Activated effector memory CD4-positive, alpha-beta T cell treated with anti-CD3 and anti-CD28 coated beads, Interleukin-2, amount 50 U/mL, for 16 hours (primary cell): ENCODE measurements around the gene RGS9.

Source experiments
- DNase-seq: peaks from one replicate; pipeline ENCODE4 v3.0.0-alpha.2; 2020

The RGS9 gene

GRCh38 chr17:65222214-65222738 lies 85.1 kb downstream of the RGS9 start:
- DNase-seq, result no peak

DNA sequence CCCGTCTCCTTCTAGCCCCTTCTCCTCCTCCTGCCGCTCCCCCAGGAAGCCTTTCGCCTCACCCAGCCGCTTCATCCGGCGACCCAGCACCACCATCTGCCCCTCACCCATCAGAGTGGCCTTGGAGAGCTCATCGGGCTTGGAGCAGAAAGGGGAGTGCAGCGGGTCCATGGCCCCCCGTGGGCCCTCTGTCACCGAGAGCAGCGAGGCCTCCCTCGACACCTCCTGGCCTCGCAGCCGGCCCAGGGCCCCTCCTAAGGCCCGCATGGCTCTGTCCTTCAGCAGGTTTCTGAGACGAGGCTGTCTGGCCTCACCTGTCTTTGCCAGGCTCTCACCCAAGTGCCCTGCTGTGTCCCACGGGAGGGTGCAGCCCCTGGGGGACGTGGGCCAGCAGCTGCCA lies 87.9 kb downstream of the RGS9 start:
- no peak for DNase-seq

DNA sequence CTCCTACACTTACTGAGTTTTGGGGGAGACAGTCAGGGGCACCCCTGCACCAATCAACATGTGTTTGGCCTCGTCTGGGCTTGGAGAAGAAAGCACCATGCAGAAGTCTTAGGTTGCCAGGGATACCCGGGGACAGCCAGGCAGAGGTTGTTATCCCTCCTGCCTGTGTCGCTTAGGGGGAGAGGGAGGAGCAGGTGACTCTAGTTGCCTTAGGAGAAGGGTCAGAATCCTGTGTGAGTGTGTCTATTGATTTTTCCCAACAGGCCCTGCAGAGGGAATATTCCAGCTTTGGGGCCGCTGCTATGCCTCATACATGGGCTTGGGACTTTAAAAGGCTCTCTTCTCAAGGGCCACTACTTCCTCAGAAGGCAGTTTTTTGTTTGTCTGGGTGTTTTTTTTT lies 89.1 kb downstream of the RGS9 start:
- no peak for DNase-seq

GRCh38 chr17:65227637-65228036 lies 90.5 kb downstream of the RGS9 start:
- no peak for DNase-seq

GRCh38 chr17:65228287-65228686 lies 91.1 kb downstream of the RGS9 start:
- no peak for DNase-seq

- DNase-seq, result peak; percentile 76
Observed at GRCh38 chr17:65228734-65229620, 91.8 kb downstream of the RGS9 start.

DNA sequence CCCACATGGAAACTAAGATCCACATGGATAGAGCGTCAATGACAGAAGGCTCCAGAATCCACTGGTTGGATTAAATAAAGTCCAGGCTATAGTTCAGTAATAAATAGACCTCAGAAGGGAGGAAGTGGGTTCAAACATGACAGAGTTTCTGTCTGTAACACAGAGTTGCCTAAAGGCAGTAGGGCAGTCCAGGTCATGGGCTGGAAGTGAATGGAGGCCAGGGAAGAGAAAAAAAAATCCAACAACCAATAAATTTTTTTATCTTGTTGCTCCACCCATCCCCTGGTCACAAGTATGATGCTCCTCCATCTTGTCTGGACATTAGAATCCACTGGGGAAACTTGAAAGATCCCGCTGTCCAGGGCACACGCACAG lies 92.4 kb downstream of the RGS9 start:
- no peak for DNase-seq

- DNase-seq, result no peak
Observed at GRCh38 chr17:65230040-65230439, 92.9 kb downstream of the RGS9 start.

GRCh38 chr17:65231086-65231485 lies 93.9 kb downstream of the RGS9 start:
- DNase-seq, result no peak

GRCh38 chr17:65231662-65232335 lies 94.6 kb downstream of the RGS9 start:
- peak; percentile 74 for DNase-seq

DNA sequence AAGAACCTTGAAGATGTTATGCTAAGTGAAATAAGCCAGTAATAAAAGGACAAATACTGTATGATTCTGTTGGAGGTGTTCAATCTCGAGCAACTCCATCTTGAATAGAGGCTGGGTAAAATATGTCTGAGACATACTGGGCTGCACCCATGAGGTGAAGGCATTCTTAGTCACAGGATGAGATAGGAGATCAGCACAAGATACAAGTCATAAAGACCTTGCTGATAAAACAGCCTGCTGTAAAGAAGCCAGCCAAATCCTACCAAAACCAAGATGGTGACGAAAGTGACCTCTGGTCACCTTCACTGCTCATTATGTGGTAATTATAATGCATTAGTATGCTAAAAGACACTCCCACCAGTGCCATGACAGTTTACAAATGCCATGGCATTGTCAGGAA lies 98.1 kb downstream of the RGS9 start:
- DNase-seq, result no peak

GRCh38 chr17:65236321-65236720 lies 99.2 kb downstream of the RGS9 start:
- no peak for DNase-seq

DNA sequence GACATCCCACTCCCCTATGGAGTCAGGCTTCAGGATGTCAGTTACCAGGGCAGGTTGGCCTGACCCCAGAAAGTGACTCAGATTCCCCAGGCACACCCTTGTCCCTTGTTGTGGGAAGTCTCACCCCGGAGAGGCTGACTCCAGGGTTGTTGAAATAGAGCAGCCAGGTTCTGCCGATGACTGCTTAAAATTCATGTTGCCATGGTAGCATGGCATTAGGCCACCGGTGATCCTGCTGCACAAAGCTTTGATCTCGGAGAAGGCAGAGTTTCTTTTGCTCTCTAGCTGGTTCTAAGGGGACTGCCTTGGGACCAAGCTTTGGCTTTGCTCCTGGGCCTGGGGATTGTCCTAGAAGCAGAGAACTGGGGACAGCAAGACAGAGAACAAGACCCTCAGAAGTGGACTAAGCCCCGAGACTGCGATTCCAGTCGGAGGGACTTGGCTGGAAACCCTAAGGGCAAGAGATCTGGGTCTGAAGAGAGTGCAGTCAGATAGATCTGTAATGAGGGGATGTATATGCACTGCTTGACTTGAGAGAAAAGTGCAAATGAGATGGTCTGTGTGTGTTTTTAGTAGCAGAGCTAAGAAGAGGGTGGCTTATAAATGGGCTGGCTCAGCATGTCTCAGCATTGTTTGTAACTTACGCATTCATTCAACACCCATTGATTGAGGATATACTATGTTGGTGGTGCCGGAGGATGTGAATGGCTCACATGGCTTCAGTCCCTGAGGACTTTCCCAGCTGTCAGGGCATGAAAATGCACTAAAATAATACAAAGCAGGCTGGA lies 106.9 kb downstream of the RGS9 start:
- DNase-seq, result no peak

- no peak for DNase-seq
Observed at GRCh38 chr17:65246252-65246651, 109.1 kb downstream of the RGS9 start.

DNA sequence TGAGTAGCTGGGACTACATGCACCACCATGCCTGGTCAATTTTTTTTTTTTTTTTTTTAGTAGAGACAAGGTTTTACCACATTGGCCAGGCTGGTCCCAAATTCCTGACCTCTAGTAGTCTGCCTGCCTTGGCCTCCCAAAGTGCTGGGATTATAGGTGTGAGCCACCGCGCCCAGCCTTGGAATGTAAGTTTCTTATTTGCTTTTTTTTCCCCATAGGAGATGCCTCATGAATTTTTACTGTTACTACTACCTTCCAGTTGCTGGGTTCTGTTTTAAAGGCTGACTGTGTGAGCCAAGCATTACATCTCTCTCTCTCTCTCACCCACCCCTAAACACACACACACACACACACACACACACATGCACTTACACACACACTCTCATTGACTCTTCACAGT lies 112.6 kb downstream of the RGS9 start:
- no peak for DNase-seq

DNA sequence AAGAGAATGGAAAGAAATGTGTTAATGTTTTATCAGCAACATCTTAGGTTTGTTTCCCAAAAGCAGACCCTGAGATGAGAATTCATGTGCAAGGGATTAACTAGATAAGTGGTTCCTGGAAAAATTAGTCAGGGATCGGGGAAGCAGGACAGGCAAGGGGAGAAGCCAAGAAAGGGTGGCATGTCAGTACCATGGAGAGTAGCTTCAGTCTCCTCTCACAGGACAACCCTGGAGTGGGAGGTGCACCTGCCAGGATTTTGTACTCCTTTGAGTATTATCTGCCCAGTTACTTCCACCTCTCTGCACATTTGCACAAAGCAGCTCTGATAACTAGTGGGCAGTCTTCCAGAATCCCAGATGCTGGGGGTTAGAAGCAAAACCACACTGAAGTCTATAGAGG lies 117.0 kb downstream of the RGS9 start:
- DNase-seq, result no peak

DNA sequence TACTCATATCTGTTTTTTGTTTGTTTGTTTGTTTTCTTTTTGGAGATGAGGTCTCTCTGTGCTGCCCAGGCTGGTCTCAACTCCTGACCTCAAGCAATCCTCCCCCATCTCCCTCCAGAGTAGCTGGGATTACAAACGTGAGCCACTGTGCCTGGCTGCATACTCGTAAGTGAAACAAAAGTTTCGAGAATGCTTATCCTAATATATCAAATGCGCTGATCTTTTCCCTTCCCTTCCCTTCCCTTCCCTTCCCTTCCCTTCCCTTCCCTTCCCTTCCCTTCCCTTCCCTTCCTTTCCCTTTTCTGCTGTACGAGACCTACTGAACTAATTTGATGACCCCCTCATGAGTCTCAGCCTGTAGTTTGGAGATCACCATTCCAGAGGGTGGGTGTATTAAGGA lies 122.1 kb downstream of the RGS9 start:
- no peak for DNase-seq

DNA sequence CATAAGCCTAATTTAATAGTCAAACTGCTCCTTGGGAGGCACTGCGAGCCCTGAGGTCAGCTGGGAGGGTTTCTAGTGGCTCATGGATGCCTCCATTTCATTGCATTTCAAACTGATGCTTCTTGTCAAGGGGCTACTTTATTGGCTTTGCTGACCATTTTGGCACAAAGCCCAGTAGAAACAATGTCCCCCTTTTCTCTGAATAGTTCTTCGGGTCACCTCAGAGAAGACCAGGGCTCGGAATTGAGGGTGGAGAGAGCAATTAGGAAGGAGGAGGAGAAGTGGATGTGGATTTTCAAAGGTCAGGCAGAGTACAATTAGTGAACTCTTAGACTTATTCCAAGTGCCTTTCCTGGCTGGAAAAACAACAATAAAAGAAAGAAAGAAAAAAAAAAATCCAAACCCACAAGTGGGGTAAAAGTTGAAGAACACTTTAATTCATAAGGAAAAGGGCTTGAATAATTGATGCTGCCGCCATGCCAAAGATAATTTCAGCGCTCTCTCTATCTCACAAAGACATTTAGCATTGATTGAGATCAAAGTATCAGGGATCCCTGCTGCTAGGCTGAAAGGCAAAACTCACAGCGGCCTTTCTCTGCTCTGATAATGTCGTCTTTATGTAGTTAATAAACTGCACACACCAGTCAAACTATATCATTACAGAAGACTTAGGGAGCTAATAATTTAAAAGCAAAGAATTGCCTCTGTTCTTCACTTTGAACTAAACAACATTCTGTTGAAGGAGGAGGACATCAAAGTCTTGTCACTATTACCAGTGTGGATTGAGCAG lies 122.7 kb downstream of the RGS9 start:
- DNase-seq, result no peak

- no peak for DNase-seq
Observed at GRCh38 chr17:65260626-65261025, 123.5 kb downstream of the RGS9 start.

- DNase-seq, result no peak
Observed at GRCh38 chr17:65261152-65261551, 124.0 kb downstream of the RGS9 start.

DNA sequence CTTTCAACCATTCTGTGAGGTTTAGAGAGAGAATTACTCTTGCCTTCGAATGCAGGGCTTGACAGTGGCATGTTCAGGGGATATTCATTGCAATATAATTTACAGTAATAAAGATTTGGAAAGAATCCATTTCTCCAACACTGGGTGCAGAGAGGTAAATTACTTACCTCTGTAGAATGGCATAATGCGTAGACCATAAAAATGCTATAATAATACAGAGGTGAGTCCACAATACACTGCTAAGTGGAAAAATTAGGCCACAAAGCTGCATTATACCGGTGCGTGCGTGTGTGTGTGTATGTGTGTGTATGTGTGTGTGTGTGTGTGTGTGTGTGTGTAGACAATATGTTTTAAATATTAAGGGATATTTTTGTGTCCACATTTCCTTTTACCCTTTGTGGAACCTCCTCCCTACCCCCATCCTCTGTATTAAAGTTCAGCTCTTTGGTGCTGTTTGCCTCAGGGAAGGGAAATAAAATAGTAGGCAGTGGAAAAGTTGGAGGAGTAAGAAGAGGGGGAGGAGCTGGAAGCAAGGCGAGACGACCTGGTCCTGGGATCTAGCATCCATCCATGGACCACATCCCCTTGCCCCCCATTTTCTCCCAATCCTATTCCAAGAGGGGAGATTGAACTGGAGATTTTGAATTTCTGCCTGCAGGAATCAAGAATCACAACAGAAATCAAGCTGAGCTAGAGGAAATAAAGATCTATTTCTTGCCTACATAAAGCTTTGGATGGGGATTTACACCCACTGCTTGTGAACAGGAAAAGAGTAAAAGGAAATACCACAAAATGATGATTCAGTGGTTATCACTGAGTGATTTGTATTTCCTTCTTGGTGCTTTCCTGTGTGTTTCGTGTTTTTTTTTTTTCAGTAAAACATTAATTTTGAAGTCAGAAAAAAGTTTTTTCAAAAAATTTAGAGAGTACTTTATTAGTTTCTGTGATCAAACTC lies 124.8 kb downstream of the RGS9 start:
- DNase-seq, result no peak
